ENCODE results near the gene FBXO8.
A peak's percentile ranks its signal among the peaks of the same experiment; 100 is the strongest.

FBXO8 gene

DNA sequence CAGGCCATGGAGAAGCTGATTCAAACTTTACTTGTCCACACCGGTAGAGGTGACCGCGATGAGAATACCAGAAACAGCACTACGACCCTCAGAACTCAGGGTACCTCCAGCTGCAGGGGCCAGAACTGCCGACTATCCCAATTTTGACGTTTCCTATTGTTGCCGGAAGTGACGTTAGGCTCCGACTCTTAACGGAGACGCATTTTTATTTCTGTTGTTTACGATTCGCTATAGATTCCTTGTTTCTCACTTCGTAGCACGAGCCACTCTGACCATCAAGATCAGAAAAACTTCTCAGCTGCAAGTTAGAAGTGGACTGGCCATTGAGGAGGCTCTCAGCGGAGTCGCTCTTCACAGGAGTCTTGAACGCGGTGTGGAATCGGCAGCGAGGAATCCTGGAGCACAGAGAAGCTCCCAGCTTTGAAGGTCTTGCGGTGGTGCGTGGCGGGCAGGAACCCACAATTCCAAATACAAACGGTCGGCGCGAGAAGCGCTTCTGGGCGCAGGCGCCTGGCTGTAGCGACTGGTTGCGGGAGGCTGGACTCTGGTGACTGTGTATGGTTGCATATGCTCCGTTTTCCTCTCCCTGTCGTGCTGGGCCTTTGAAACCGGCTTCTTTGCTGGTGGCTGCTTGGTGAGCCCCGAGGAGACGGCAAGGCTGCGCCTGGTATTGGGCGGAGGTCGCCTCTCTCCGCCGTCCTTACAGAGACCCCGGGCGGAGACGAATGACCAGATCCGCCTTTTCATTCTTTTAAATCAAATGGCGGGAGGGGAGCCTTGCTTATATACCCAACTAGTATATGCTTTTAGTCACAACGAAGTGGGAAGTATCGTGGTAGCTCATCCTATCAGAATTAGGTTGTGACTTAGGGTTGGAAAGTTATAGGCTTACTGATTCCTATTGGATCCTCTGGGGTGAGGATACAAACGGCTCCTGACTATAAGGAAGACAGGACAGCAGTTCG, at the start of gene FBXO8, which contains the start of gene CEP44:
TSS of gene FBXO8 (minus strand) at position 161 of the 965 bp plus-strand sequence. CDS start 20,575 bp downstream, outside the sequence.
TSS of gene CEP44 (plus strand) at position 405 of the 965 bp plus-strand sequence. CDS start 15,211 bp downstream, outside the sequence.
- TF ChIP-seq Cebpa-rat (IDR thresholded peaks at IDR 0.05): no peak
- Histone ChIP-seq H4K20me1 (no peaks in the 10 kb centered on the region; a peak in 1 of 22 replicates), H3K4me1 (peaks cover 10 to 34% (median 28%) of the 10 kb centered on the region in 10 experiments), H3K9me3 (replicated peaks in 1 of 11) (peaks cover 3 to 11% (median 6%) of the 10 kb centered on the region in 11 experiments; a peak in 12 of 22 replicates), H3K36me3 (peaks cover 0 to 12% (median 7%) of the 10 kb centered on the region in 11 experiments; a peak in 7 of 22 replicates), H3K4me3 (peak within 1 kb of the TSS; percentile 72 to 96 (median 84)), H3K9ac (peak within 1 kb of the TSS; percentile 95 to 100 (median 99)), H3K27ac (peak within 1 kb of the TSS; percentile 97 to 100 (median 99)), H3K4me2 (peak within 1 kb of the TSS; percentile 74 to 96 (median 84)), H3K27me3 (no peaks in the 10 kb centered on the region)

GRCh38 chr4:174332741-174333493, 49.5 kb upstream of the FBXO8 start:
- no peaks in the 10 kb centered on the region for H4K20me1 ChIP-seq
- TF ChIP-seq Cebpa-rat (IDR thresholded peaks at IDR 0.05): no peak
- no peaks in the 10 kb centered on the region for H3K9me3 ChIP-seq (replicated peaks in 1 of 11)
- H3K9ac ChIP-seq: no peak overlapping the region
- no peak overlapping the region for H3K4me3 ChIP-seq
- H3K4me1 ChIP-seq: no peaks in the 10 kb centered on the region
- no peak overlapping the region for H3K4me2 ChIP-seq
- H3K27ac ChIP-seq: no peak overlapping the region
- no peaks in the 10 kb centered on the region for H3K27me3 ChIP-seq
- H3K36me3 ChIP-seq: no peaks in the 10 kb centered on the region; a peak in 1 of 22 replicates

DNA sequence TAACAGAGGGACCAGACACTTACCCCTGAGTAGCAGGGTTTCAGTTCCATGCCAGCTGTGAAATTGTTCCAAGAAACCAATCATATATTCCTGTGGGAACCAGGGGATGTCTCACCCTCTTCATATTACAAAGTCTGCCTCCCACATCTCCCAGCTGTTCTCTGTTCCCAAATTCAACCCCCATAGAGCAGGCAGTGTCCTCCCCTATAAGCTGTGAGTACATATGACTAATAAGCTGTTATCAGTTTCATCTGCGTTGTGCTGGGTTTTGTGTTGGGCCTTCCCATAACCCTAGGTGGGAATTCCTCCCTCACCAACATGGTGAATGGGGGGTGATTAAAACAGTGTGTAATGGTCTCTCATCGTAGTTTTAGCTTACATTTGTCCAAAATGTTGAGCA, 41.3 kb upstream of the FBXO8 start:
- Histone ChIP-seq H3K36me3 (peaks cover 0 to 9% (median 0%) of the 10 kb centered on the region in 11 experiments; a peak in 6 of 22 replicates), H3K9me3 (replicated peaks in 1 of 11) (no peaks in the 10 kb centered on the region), H3K4me1 (no peaks in the 10 kb centered on the region), H3K27me3 (no peaks in the 10 kb centered on the region), H3K4me3 (no peak overlapping the region), H3K4me2 (no peak overlapping the region), H3K27ac (no peak overlapping the region), H3K9ac (no peak overlapping the region), H4K20me1 (no peaks in the 10 kb centered on the region)
- TF ChIP-seq Cebpa-rat (IDR thresholded peaks at IDR 0.05): no peak

- Histone ChIP-seq H3K9me3 (replicated peaks in 1 of 11) (no peaks in the 10 kb centered on the region), H3K4me1 (no peaks in the 10 kb centered on the region), H3K4me2 (no peak overlapping the region), H4K20me1 (no peaks in the 10 kb centered on the region), H3K36me3 (peaks cover 0 to 9% (median 0%) of the 10 kb centered on the region in 11 experiments; a peak in 6 of 22 replicates), H3K4me3 (no peak overlapping the region), H3K9ac (no peak overlapping the region), H3K27ac (no peak overlapping the region), H3K27me3 (no peaks in the 10 kb centered on the region)
- TF ChIP-seq Cebpa-rat (IDR thresholded peaks at IDR 0.05): no peak
Measured at GRCh38 chr4:174324236-174324635, 40.8 kb upstream of the FBXO8 start.

DNA sequence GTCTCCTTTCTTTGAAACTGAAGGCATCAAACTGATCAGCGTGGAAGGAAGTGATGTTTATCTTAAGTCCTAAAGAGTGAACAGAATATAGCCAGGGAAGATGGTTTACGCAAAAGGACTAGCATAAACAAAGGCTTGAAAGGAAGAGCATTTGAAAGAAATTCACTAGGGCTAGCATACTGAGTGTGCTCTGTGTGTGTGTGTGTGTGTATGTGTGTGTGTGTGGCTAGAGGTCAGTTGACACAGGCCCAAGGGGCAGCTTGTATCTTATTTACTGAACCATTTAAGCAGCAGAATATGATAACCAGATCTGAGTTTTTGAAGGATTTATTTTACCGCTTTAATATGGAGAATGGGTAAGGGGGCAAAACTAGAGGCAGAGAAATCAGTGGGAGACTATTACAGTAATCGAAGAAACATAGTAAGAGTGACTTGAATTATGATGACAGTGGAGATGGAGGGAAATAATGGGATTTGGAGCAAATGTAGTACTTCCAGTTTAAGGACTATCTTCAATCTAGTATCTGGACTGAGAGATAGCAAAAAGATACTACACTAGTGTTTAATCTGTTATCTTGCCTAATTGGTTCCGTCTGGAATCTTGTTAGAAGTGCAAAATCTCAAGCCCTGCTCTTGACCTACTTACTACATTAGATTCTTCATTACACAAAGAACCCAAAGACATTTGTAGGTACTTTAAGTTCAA, 37.2 kb upstream of the FBXO8 start:
- Histone ChIP-seq H3K27me3 (no peaks in the 10 kb centered on the region), H3K4me2 (no peak overlapping the region), H3K36me3 (peaks cover 0 to 30% (median 16%) of the 10 kb centered on the region in 11 experiments; a peak in 14 of 22 replicates), H3K9me3 (replicated peaks in 1 of 11) (no peaks in the 10 kb centered on the region), H3K4me1 (no peaks in the 10 kb centered on the region), H4K20me1 (no peaks in the 10 kb centered on the region), H3K4me3 (no peak overlapping the region), H3K9ac (no peak overlapping the region), H3K27ac (no peak overlapping the region)
- no peak for TF ChIP-seq Cebpa-rat (IDR thresholded peaks at IDR 0.05)

DNA sequence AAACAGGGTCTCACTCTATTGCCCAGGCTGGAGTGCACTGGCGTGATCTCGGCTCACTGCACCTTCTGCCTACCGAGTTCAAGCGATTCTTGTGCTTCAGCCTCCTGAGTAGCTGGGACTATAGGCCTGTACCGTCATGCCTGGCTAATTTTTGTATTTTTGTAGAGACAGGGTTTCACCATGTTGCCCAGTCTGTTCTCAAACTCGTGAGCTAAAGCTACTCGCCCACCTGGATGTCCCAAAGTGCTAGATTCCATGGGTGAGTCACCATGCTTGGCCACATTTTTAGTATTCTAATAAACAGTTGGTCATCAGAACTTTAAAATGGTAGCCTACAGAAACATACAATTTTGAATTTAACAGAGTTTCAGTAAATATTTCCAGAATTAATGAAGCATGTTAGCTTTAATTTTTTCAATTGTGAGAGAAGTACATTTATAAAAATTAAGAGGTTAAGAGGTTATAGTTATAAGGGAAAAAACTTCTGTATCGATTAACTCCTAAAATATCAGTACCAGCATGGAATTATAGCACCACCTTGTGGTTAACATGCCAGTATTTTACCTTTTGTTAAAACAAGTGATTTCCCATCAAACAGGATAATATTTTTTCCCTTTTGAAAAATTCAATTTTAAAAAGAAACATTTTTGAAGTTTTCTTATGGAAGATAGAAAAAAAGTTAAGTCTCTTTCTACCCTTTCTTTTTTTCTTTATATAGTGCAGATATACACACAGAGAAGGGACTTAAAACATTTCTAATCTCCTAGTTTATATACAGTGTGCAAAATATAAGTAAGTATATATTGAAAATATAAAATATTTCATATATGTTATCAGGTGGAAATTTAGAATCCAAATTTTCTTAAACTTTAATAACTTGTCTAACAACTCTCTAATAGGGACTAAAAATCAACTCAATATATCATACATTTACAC, 35.6 kb upstream of the FBXO8 start:
- H3K9ac ChIP-seq: no peak overlapping the region
- H3K27ac ChIP-seq: no peak overlapping the region
- no peaks in the 10 kb centered on the region for H4K20me1 ChIP-seq
- TF ChIP-seq Cebpa-rat (IDR thresholded peaks at IDR 0.05): no peak
- H3K9me3 ChIP-seq (replicated peaks in 1 of 11): no peaks in the 10 kb centered on the region
- H3K36me3 ChIP-seq: peaks cover 0 to 30% (median 17%) of the 10 kb centered on the region in 11 experiments; a peak in 15 of 22 replicates
- H3K4me1 ChIP-seq: peaks cover 0 to 4% (median 0%) of the 10 kb centered on the region in 10 experiments; a peak in 1 of 20 replicates
- H3K27me3 ChIP-seq: no peaks in the 10 kb centered on the region
- H3K4me2 ChIP-seq: no peak overlapping the region
- H3K4me3 ChIP-seq: no peak overlapping the region

DNA sequence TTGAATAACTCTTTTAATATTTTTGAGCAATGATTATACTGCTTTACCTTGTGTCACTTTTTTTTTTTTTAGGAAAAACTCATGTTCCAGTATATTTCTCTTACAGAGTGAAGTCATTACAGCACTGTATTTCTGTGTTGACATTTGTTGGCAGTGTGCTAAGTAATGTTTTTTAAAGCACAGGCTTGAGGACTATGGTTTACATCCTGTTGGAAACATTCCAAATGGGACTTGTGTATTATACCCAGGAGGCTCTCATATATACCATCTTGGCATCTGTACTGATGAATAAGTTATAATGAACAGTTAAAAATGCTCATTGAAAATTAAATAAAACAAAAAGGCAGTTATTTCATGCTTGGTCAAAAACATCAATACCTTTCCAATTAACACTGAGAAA, 34.1 kb upstream of the FBXO8 start:
- H3K4me2 ChIP-seq: no peak overlapping the region
- no peaks in the 10 kb centered on the region for H3K9me3 ChIP-seq (replicated peaks in 1 of 11)
- H3K4me3 ChIP-seq: no peak overlapping the region
- peaks cover 0 to 4% (median 0%) of the 10 kb centered on the region in 10 experiments; a peak in 1 of 20 replicates for H3K4me1 ChIP-seq
- no peak overlapping the region for H3K9ac ChIP-seq
- no peak overlapping the region for H3K27ac ChIP-seq
- H3K36me3 ChIP-seq: peaks cover 8 to 39% (median 21%) of the 10 kb centered on the region in 11 experiments; a peak in 17 of 22 replicates
- no peak for TF ChIP-seq Cebpa-rat (IDR thresholded peaks at IDR 0.05)
- H4K20me1 ChIP-seq: no peaks in the 10 kb centered on the region
- no peaks in the 10 kb centered on the region for H3K27me3 ChIP-seq

DNA sequence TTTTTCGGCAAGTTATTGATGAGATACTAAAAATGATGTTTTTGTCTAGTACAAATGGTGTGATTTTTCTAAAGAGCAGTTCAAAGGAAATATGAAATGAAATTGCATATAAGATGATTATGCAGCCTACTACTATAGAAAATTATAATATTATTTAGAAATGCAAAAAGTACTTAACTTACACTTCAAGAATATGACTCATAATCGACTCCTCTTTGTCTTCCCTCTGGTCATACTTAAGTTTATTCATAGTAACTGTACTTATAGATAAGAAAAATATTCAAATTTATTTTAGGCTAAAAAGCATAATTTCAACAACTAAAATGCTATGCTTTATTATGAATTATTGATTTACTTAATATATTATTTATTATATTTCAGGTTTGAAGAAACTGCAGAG, 33.5 kb upstream of the FBXO8 start:
- peaks cover 9 to 45% (median 25%) of the 10 kb centered on the region in 11 experiments; a peak in 17 of 22 replicates for H3K36me3 ChIP-seq
- H3K4me3 ChIP-seq: no peak overlapping the region
- no peak overlapping the region for H3K9ac ChIP-seq
- H4K20me1 ChIP-seq: no peaks in the 10 kb centered on the region
- H3K27me3 ChIP-seq: no peaks in the 10 kb centered on the region
- no peaks in the 10 kb centered on the region for H3K9me3 ChIP-seq (replicated peaks in 1 of 11)
- no peak overlapping the region for H3K27ac ChIP-seq
- no peak for TF ChIP-seq Cebpa-rat (IDR thresholded peaks at IDR 0.05)
- no peak overlapping the region for H3K4me2 ChIP-seq
- peaks cover 0 to 4% (median 0%) of the 10 kb centered on the region in 10 experiments; a peak in 1 of 20 replicates for H3K4me1 ChIP-seq
